HG03039 (cell line): ENCODE measurements around the gene GZMM.
"Not testable (repeated sequence)": the region's sequence is repeated elsewhere in the genome, so short reads cannot be mapped to it uniquely, and the experiment has no call there.

Experiments
- ATAC-seq: cut with Tn5 transposase; IDR thresholded peaks from one replicate; pipeline ENCODE4 v1.9.1; 2021; ENCODE audit warnings: mild to moderate bottlenecking, moderate library complexity; ENCODE audit not compliant: unreplicated experiment

The GZMM gene

GRCh38 chr19:580274-580835 lies 36.5 kb downstream of the GZMM start:
- no peak for ATAC-seq

DNA sequence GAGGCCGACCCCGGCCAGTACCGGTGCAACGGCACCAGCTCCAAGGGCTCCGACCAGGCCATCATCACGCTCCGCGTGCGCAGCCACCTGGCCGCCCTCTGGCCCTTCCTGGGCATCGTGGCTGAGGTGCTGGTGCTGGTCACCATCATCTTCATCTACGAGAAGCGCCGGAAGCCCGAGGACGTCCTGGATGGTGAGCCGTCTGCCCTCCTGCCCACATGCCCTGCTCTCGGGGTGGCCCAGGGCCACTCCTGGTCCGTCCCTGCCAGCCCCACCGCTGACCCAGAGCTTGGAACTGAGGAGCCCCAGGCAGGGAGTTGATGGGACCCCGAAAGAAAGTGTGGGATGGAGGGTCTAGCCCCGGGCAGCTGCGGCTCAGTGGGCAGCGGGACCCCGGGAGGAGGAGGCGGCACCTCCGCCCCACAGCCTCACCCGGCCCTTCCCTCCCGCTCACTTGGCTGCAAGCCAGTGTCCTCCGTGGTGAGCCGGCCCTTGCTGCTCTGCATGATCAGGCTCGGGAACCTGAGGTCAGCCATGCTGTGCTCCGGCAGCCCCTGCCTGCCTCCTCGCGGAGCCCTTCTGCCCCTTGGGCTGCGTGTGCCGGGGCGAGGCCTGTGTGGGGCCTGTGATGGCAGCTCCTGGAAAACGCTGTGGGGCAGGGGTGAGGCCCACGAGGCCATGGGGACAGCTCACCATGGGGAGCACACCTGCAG lies 37.7 kb downstream of the GZMM start:
- no peak for ATAC-seq

DNA sequence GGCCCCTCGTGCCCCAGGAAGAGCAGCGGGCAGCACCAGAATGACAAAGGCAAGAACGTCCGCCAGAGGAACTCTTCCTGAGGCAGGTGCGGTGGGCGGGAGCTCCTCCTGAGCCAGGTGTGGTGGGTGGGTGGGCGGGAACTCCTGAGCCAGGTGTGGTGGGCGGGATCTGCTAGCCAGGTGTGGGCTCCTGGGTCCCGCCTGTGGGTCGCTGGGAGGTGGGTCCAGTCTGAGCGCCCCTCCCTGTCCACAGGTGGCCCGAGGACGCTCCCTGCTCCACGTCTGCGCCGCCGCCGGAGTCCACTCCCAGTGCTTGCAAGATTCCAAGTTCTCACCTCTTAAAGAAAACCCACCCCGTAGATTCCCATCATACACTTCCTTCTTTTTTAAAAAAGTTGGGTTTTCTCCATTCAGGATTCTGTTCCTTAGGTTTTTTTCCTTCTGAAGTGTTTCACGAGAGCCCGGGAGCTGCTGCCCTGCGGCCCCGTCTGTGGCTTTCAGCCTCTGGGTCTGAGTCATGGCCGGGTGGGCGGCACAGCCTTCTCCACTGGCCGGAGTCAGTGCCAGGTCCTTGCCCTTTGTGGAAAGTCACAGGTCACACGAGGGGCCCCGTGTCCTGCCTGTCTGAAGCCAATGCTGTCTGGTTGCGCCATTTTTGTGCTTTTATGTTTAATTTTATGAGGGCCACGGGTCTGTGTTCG lies 38.8 kb downstream of the GZMM start:
- ATAC-seq: no peak

DNA sequence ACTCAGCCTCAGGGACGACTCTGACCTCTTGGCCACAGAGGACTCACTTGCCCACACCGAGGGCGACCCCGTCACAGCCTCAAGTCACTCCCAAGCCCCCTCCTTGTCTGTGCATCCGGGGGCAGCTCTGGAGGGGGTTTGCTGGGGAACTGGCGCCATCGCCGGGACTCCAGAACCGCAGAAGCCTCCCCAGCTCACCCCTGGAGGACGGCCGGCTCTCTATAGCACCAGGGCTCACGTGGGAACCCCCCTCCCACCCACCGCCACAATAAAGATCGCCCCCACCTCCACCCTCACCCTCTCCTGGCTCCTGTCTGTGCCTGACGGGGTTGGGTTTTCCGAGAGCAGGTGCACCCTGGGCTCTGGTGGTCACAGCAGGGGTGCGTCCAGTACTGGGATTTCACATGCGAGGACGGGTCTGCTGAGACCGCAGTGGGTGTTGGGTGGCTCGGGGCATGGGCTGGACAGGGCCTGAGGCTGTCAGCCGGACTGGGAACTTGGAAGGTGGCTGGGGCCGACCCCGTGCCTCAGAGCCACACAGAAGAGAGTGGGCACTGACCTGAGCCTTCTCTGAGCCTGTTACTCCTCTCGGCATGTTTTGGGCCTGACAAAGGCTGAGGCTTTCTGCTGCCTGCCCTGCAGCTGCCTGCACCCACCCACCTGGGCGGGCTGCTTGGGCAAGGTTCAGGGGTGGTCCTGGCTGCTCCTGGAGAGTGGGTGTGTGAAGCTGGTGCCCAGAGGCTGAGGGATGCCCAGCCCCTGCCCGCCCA lies 39.5 kb downstream of the GZMM start:
- ATAC-seq: no peak

DNA sequence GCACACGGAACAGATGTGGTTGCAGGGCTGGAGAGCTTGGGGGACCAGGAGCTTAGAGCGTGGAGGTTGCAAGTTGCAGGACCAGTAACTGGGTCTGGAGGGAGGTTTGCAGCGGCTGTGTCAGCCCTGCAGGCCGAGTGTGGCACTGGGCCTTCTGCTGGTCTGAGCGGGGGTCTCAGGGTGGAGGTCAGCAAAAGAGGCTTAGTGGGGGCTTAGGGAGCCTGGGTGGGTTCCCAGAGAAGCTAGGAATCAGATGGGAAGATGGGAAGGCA lies 40.1 kb downstream of the GZMM start:
- no peak for ATAC-seq

- no peak for ATAC-seq
These were observed 40.6 kb downstream of the GZMM start for GRCh38 chr19:584240-585001.

DNA sequence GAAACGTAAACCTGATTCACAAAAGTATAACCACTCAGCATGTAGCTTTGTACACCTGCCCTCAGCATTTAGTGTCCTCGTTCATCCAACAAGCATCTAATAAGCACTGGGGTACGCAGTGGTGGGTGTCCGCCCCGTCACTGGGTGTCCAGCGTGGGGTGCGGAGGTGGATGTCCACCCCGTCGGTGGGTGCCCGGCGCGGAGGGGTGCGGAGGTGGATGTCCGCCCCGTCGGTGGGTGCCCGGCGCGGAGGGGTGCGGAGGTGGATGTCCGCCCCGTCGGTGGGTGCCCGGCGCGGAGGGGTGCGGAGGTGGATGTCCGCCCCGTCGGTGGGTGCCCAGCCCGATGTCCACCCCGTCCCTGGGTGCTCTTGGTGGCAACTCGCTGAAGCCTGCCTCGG lies 41.3 kb downstream of the GZMM start:
- not testable (repeated sequence) for ATAC-seq

DNA sequence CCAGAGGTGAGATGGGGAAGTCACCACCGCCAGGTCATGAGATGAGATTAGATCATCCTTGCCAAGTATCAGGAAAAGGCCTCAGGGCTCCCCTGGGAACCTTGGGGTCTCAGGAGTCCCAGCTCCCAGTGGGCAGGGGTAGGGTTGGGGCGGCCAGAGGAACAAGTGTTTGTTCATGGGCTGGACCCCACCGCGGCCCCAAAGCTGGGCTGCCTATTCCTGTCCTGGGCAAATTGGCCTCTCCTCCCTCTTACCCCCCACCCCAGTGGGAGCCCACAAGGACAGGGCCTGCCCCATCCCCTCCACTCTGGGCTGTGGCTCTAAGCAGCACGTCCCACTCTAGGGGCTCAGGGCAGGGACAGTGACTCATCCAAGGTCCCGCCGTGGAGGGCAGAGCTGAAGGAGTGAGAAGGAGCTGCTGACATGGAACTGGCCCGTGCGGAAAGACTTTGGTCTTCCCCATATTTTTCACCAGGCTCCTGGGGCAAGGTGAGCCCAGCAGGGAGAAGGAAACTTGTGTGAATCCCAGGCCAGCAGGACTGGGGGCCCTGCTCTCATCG lies 41.8 kb downstream of the GZMM start:
- ATAC-seq: no peak

- ATAC-seq: no peak
These were observed 44.4 kb downstream of the GZMM start for GRCh38 chr19:588093-588740.

- ATAC-seq: no peak
These were observed 45.2 kb downstream of the GZMM start for GRCh38 chr19:588741-589692.

- no peak for ATAC-seq
These were observed 46.0 kb downstream of the GZMM start, which contains the start of gene HCN2 for GRCh38 chr19:589693-590395. Gene HCN2 (plus strand): TSS chr19:589881. CDS start chr19:589946, 65 bp downstream.

DNA sequence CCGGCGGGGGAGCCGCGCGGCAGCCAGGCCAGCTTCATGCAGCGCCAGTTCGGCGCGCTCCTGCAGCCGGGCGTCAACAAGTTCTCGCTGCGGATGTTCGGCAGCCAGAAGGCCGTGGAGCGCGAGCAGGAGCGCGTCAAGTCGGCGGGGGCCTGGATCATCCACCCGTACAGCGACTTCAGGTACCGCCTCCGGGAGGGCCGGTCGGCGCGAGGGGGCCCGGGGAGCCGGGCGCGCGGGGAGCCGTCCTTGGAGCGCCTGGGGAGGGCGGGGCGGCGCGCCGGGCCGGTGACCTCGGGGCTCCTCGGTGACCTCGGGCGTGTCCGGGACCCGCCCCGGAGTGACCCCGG lies 46.5 kb downstream of the GZMM start:
- no peak for ATAC-seq

DNA sequence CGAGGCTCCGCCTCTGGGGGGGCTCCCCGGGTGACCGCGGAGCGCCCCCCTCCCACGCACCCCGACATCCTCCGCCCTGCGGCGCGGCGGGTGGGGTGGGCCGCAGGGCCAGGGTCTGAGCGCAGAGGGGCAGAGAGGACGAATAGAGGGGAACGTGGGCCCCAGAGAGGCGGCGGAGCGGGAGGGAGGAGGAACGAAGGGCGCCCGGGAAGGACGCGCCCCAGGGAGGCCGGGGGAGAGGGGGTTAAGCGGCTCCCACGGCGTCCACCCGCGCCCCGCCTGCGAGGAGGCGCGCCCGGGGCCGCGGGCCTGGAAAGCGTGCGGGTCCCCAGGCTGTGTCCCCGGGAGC lies 46.9 kb downstream of the GZMM start:
- ATAC-seq: no peak

- ATAC-seq: no peak
These were observed 47.5 kb downstream of the GZMM start for GRCh38 chr19:591099-591958.

GRCh38 chr19:592101-592500 lies 48.2 kb downstream of the GZMM start:
- no peak for ATAC-seq

GRCh38 chr19:593055-593454 lies 49.2 kb downstream of the GZMM start:
- ATAC-seq: no peak

DNA sequence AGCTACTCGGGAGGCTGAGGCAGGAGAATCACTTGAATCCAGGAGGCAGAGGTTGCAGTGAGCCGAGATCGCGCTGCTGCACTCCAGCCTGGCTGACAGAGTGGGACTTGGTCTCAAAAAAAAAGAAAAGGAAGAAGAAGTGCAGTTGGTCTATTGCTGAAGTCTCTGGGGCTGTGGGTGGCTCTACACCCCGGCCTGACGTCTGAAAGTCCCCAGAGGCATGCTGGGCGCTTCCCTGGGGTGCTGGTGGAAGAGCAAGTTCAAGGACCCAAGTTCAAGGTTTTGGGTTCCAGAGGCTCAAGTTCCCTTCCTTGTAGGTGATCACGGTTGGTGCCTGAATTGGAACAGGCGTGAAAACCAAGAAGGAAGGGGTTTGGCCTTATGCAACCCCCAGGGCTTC lies 49.7 kb downstream of the GZMM start:
- no peak for ATAC-seq
